ENCODE data around the gene HEXB. TPM values are rescaled to one million over a fixed set of nuclear protein-coding genes. Genes with fewer than 3 reads are reported as not detected.

HEXB gene
- 10 to 100 TPM; 76.7 to 84.3 (median 81.7) TPM for total RNA-seq
- 63.0 TPM for polyA plus RNA-seq
- long read RNA-seq, donor 1, transcript HEXB-201 (14 exons, 1,901 nt), result major isoform, 146 of 155 reads
- long read RNA-seq, donor 1, partial matches to known transcripts, result 2 of 155 reads
- long read RNA-seq, donor 1, other reads (novel, unspliced or antisense), result 6 of 155 reads
- long read RNA-seq, donor 2, transcript HEXB-201 (14 exons, 1,901 nt), result major isoform, 52 of 58 reads
- long read RNA-seq, donor 2, partial matches to known transcripts, result 4 of 58 reads
- long read RNA-seq, donor 2, other reads (novel, unspliced or antisense), result 1 of 58 reads
- long read RNA-seq, donor 3, transcript HEXB-201 (14 exons, 1,901 nt), result major isoform, 503 of 540 reads
- long read RNA-seq, donor 3, partial matches to known transcripts, result 9 of 540 reads
- long read RNA-seq, donor 3, other reads (novel, unspliced or antisense), result 24 of 540 reads
- long read RNA-seq, donor 4, transcript HEXB-201 (14 exons, 1,901 nt), result major isoform, 81 of 87 reads
- long read RNA-seq, donor 4, partial matches to known transcripts, result 0 of 87 reads
- long read RNA-seq, donor 4, other reads (novel, unspliced or antisense), result 5 of 87 reads

DNA sequence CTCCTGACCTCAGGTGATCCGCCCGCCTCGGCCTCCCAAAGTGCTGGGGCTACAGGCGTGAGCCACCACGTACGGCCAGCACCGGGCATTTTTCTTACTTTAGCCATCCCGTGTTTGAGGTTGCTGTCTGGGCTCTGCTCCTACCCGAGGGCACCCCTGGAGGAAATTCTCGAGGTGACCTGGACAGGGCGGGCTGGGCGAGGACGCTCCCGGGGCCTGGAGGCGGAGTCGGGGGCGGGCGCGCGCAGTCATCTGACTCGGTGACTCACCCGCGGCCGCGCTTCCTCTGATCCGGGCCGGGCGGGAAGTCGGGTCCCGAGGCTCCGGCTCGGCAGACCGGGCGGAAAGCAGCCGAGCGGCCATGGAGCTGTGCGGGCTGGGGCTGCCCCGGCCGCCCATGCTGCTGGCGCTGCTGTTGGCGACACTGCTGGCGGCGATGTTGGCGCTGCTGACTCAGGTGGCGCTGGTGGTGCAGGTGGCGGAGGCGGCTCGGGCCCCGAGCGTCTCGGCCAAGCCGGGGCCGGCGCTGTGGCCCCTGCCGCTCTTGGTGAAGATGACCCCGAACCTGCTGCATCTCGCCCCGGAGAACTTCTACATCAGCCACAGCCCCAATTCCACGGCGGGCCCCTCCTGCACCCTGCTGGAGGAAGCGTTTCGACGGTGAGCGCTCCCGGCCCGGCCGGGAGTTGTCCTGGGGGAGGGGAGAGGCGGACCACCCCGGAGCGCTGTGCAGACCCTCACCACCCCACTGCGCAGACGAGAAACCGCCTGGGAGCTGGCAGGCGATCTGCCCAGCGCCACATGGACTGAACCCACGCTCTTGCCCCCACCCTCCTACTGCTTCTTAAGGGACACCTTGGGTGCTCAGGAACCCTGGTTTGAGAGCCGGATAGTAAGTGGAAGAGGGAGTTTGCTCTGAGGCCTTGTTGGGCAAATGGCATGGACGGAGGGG, at the start of gene HEXB:
Gene HEXB, plus strand, starts transcription at position 334 of the 952 bp plus-strand sequence. Its CDS starts 28 bp downstream, at position 362.
- intact Hi-C loops (cut with DNase I), result no loop called here
- DNase-seq (peak; percentile 93 to 97 (median 96)), ATAC-seq (peak; percentile 99)
- Histone ChIP-seq H3K27ac (ENCODE audit: low read length) (peak within 1 kb of the TSS; percentile 69), H3K9me3 (ENCODE audit: control insufficient read depth, low read length) (no peaks in the 10 kb centered on the region), H3K4me1 (ENCODE audit: control insufficient read depth, insufficient read depth, low read length) (peaks cover 9% of the 10 kb centered on the region), H3K4me3 (ENCODE audit: low read length) (peak within 1 kb of the TSS; percentile 54), H3K27me3 (ENCODE audit: control insufficient read depth, insufficient read depth) (no peaks in the 10 kb centered on the region)
- 4% methylated on average over 78 of the region's 78 CpGs for WGBS

DNA sequence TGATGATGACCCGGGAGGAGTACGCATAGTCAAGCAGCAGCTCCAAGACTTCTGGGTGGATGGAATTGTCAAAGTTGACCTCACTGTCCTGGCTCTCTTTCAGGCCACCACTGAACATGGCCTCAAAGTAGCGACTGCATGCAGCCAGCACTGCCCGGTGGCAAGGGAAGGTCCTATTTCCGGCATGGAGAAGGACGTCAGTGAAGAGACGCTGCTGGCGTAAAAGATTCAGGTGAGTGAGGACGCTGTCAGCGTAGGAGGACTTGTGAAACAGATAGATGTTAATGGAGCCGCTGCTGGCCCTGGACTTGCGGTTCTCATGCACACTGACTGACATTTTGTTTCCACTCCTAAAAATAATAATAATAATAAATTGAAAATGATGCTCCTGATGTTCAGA, 48.9 kb upstream of the HEXB start:
- ATAC-seq, result no peak
- intact Hi-C loops (cut with DNase I), result no loop called here
- H3K27ac ChIP-seq (ENCODE audit: low read length), result peak overlapping the region; percentile 4

DNA sequence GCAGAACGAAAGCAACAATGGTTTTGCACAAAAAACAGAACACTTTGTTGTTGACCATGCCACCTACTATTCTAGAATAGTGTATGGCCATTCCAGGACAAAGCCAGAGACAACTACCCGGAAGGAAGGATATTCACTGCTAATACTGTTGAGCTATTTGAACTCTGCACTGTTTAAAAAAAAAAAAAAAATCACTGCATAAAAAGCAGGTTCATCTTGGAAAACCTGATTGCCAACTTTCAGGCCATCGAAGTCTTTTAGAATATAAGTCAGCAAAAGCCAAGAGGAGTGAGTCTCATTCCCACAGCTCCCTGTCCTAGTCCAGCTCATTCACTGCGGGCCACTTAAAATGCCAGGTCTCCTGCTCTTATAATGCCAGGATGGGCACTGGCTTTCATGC, 48.5 kb upstream of the HEXB start:
- intact Hi-C loops (cut with DNase I), result no loop called here
- no peak overlapping the region for H3K4me3 ChIP-seq (ENCODE audit: low read length)

More for the DNA sequence above, 48.9 kb upstream of the HEXB start:
- no peaks in the 10 kb centered on the region for H3K27me3 ChIP-seq (ENCODE audit: control insufficient read depth, insufficient read depth)
- no peak overlapping the region for H3K4me3 ChIP-seq (ENCODE audit: low read length)
- H3K9me3 ChIP-seq (ENCODE audit: control insufficient read depth, low read length), result no peaks in the 10 kb centered on the region
- no peak for DNase-seq
- H3K4me1 ChIP-seq (ENCODE audit: control insufficient read depth, insufficient read depth, low read length), result peaks cover 13% of the 10 kb centered on the region
- 80% methylated on average over 12 of the region's 12 CpGs for WGBS

DNA sequence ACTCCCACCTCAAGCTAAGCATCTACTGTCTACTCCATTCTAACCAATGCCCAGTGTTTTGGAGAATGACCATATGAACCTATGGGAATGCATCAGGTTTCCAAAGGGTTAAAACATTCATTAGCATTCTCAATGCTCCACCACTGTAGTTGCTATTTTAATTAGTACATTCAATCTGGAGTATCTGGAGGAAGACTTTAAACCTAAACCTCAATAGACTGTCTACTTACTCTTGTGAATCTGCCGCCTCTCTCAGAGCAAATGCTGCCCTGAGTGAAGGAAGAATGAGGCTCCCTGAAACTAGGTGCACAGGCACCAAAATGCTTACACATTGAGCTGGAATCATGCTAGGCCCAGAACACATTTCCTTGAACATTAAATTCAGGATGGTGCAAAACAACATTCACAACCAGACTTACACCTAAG, 46.5 kb upstream of the HEXB start:
- H3K4me1 ChIP-seq (ENCODE audit: control insufficient read depth, insufficient read depth, low read length), result peaks cover 5% of the 10 kb centered on the region
- H3K9me3 ChIP-seq (ENCODE audit: control insufficient read depth, low read length), result no peaks in the 10 kb centered on the region
- intact Hi-C loops (cut with DNase I), result no loop called here
- peak overlapping the region; percentile 66 for H3K4me3 ChIP-seq (ENCODE audit: low read length)
- 51% methylated on average over 1 of the region's 1 CpG for WGBS
- H3K27ac ChIP-seq (ENCODE audit: low read length), result no peak overlapping the region
- ATAC-seq, result no peak
- no peaks in the 10 kb centered on the region for H3K27me3 ChIP-seq (ENCODE audit: control insufficient read depth, insufficient read depth)
- no peak for DNase-seq

More for the DNA sequence above, 48.5 kb upstream of the HEXB start:
- Histone ChIP-seq H3K27ac (ENCODE audit: low read length) (no peak overlapping the region), H3K9me3 (ENCODE audit: control insufficient read depth, low read length) (no peaks in the 10 kb centered on the region), H3K4me1 (ENCODE audit: control insufficient read depth, insufficient read depth, low read length) (peaks cover 11% of the 10 kb centered on the region), H3K27me3 (ENCODE audit: control insufficient read depth, insufficient read depth) (no peaks in the 10 kb centered on the region)
- 77% methylated on average over 4 of the region's 4 CpGs for WGBS
- no peak for DNase-seq
- no peak for ATAC-seq

DNA sequence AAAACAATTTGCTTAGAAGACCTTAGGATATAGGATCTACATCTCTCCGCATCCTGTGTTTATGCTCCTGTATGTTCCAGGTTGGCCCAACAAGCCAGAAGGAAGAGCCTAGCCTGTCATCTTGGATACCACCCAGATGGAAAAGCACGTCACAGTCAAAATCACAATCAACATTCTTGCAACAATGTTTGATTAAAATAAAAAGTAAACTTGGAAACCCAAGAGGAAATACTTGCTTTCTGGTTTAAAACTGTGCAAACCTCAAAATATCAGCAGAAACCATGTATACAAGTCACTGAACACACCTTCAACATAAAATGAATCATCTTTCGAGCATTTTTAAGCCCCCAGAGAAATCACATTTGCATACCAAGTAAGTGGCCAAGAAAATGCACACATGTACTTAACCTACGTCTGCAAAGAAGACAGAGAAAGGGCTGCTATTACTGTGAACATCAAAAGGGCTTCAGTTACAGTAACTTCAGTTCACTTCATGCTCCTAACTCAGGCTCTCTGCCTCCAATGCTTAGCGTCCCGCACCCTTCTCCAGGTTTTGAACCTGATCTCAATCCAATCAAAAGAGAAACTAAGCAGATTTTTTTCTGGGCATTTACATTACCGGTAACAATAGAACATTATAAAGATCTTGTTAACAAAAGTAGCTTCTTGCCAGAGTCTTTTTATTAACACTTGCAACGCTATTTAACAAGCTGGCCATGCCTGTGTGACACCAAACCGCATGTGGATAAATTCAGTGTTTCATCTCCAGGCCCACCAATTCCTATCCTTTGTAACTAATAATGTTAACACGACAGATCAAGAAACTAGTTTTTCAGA, 45.8 kb upstream of the HEXB start:
- Histone ChIP-seq H3K4me3 (ENCODE audit: low read length) (peak overlapping the region; percentile 66), H3K27ac (ENCODE audit: low read length) (peak overlapping the region; percentile 69), H3K4me1 (ENCODE audit: control insufficient read depth, insufficient read depth, low read length) (peaks cover 5% of the 10 kb centered on the region), H3K9me3 (ENCODE audit: control insufficient read depth, low read length) (no peaks in the 10 kb centered on the region), H3K27me3 (ENCODE audit: control insufficient read depth, insufficient read depth) (no peaks in the 10 kb centered on the region)
- intact Hi-C loops (cut with DNase I), result no loop called here
- 13% methylated on average over 10 of the region's 10 CpGs for WGBS
- ATAC-seq (no peak), DNase-seq (no peak)

DNA sequence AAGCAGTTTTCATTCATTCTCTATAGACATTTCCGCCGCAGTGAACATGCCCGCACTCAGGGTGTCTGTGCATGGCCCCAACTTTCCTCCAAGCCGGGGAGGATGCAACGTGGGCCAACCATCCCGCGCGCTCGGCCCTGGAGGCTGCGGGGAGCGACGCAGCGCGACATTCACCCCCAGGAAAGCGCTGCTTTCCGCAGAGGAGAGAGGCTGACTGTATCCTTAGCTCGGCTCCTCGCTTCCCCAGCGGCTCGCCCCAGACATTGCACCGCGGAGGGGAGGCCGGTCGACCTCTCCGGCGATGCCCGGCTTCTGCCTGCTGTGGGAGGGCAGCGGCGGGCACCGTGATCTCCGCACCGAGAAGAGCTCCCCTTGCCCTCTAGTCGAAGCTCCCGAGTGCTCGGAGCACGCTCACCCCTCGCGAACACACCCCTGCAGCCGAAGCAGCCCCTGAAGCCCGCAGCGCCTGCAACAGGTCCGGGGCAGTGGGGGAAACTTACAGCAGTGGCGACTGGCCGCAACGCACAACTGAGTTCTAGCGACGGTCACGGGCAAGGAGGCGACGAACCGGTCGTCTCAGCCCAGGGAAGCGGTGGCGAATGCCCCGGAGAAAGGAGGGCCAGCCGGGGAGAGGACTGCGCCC, 45.1 kb upstream of the HEXB start:
- Histone ChIP-seq H3K27me3 (ENCODE audit: control insufficient read depth, insufficient read depth) (no peaks in the 10 kb centered on the region), H3K27ac (ENCODE audit: low read length) (peak overlapping the region; percentile 69), H3K4me1 (ENCODE audit: control insufficient read depth, insufficient read depth, low read length) (peaks cover 5% of the 10 kb centered on the region), H3K9me3 (ENCODE audit: control insufficient read depth, low read length) (no peaks in the 10 kb centered on the region), H3K4me3 (ENCODE audit: low read length) (peak overlapping the region; percentile 66)
- ATAC-seq, result peak; percentile 53 to 54
- under 1% methylated on average over 57 of the region's 57 CpGs for whole genome bisulfite sequencing
- intact Hi-C loops (cut with DNase I), result loop anchor here in 2 of 4 donors (5.0 to 10.0 kb wide), 2 partner anchors 603 to 855 kb away; no protein-coding TSS in a partner anchor
- peak in 2 of 3 donors; percentile 57 to 78 for DNase-seq

DNA sequence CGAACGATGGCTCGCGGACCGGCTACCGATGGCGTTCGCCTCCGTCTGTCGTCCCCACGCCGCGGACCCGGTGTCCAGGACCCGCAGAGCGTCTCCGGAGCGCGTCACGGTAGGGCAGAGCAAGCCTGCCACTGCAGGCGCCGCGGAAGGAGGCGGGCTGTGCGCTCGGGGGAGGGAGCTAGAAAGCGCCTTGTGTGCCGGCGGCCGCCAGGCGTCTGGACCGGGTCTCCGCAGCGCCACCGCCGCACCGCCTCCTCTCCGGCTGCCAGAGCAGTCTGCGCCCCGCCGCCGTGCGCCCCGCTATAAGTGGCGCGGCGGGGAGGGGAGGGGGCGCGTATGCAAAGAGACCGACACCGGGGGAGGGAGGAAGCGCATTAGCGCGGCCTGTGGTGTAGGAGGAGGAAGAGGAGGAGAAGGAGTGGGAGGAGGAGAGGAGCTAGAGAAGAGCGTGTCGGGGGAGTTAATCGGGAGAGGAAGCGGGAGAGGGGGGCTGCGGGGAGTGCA, 44.5 kb upstream of the HEXB start, which contains the start of gene ENC1:
Gene ENC1, minus strand, starts transcription at position 279 of the 504 bp plus-strand sequence. CDS start 4,243 bp downstream, outside the sequence.
- Histone ChIP-seq H3K27me3 (ENCODE audit: control insufficient read depth, insufficient read depth) (no peaks in the 10 kb centered on the region), H3K4me3 (ENCODE audit: low read length) (peak within 1 kb of the TSS; percentile 66), H3K4me1 (ENCODE audit: control insufficient read depth, insufficient read depth, low read length) (peaks cover 5% of the 10 kb centered on the region), H3K27ac (ENCODE audit: low read length) (peak within 1 kb of the TSS; percentile 69), H3K9me3 (ENCODE audit: control insufficient read depth, low read length) (no peaks in the 10 kb centered on the region)
- DNase-seq (peak; percentile 90 to 96 (median 95)), ATAC-seq (peak; percentile 94)
- under 1% methylated on average over 59 of the region's 59 CpGs for WGBS
- intact Hi-C loops (cut with DNase I), result loop anchor here in 2 of 4 donors (5.0 to 10.0 kb wide), 2 partner anchors 603 to 856 kb away; no protein-coding TSS in a partner anchor

DNA sequence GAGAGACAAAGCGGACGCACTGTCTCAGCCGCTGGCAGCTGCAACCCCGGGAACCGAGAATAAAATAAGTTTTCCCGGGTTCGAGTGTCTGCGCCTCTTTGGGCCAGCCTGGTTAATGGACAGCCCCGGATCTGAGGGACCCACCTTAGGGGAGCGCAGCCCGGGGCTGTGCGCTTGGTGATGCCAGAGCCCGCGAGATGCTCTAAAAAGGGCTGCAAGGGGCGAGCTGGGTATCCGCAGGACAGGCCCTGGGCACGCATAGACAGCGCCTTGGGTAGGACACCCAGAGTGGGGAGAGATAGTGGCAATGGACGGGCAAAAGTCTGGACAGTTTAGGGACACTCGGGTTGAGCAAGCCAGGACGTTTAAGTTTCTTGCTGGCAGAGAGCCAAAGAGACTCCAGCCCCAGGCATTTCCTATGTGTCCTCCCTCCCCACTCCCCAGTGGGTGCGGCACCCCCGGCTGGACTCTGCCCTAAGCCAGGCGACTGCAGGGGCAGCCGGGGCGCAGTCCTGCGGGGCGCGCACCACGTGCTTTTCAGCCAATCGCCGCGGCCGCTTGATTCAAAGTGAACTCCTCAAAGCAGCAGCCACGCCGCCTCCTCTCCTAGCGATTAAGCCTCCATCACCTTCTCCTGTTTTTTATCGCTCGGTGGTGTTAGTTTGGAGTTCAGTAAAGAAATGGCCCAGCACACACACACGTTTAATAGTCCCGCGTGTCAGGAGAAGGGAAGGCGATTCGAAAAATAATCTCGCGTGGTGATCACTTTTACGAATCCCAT, 43.9 kb upstream of the HEXB start:
- under 1% methylated on average over 47 of the region's 47 CpGs for WGBS
- ATAC-seq (peak; percentile 73 to 78), DNase-seq (peak; percentile 84 to 94 (median 91))

More for the DNA sequence above, 43.9 kb upstream of the HEXB start:
- Histone ChIP-seq H3K27ac (ENCODE audit: low read length) (peak overlapping the region; percentile 65), H3K27me3 (ENCODE audit: control insufficient read depth, insufficient read depth) (no peaks in the 10 kb centered on the region), H3K9me3 (ENCODE audit: control insufficient read depth, low read length) (no peaks in the 10 kb centered on the region), H3K4me3 (ENCODE audit: low read length) (peak overlapping the region; percentile 66), H3K4me1 (ENCODE audit: control insufficient read depth, insufficient read depth, low read length) (peaks cover under 1% of the 10 kb centered on the region)
- intact Hi-C loops (cut with DNase I), result loop anchor here in 2 of 4 donors (5.0 to 10.0 kb wide), 2 partner anchors 604 to 856 kb away; no protein-coding TSS in a partner anchor
